D721Med (cell line): ENCODE measurements around the gene SLC6A5.

Experiments used
- DNase-seq: peaks from one replicate; pipeline ENCODE4 v3.0.0; 2011; ENCODE audit warnings: low spot score; ENCODE audit not compliant: insufficient read length
- FAIRE-seq: peaks from 2 replicates; lab custom pipeline; 2011; peaks lifted over from hg19 to GRCh38; lab: Jason Lieb, UNC
- CTCF ChIP-seq: IDR thresholded peaks from 2 replicates; pipeline ENCODE4 v1.5.1; 2012; ENCODE audit warnings: mild to moderate bottlenecking, control low read depth; ENCODE audit not compliant: insufficient read depth; ENCODE audit errors: missing control alignments

Gene SLC6A5

GRCh38 chr11:20668844-20669819 lies 69.7 kb downstream of the SLC6A5 start, which contains the start of gene NELL1:
Gene NELL1, plus strand, starts transcription at chr11:20669586.
- FAIRE-seq (no peak), DNase-seq (peak; percentile 17)
- no peak for TF ChIP-seq CTCF

GRCh38 chr11:20669820-20670684 lies 70.6 kb downstream of the SLC6A5 start:
- FAIRE-seq (no peak), DNase-seq (no peak)
- no peak for TF ChIP-seq CTCF

GRCh38 chr11:20670932-20671403 lies 71.6 kb downstream of the SLC6A5 start:
- FAIRE-seq (no peak), DNase-seq (no peak)
- TF ChIP-seq CTCF, result no peak

GRCh38 chr11:20671856-20672546 lies 72.6 kb downstream of the SLC6A5 start:
- FAIRE-seq, result no peak
- peak; percentile 18 for TF ChIP-seq CTCF
- no peak for DNase-seq

- DNase-seq (no peak), FAIRE-seq (no peak)
- TF ChIP-seq CTCF, result peak; percentile 42
Measured at GRCh38 chr11:20672575-20672974, 73.2 kb downstream of the SLC6A5 start.

- DNase-seq (no peak), FAIRE-seq (no peak)
- TF ChIP-seq CTCF, result no peak
Measured at GRCh38 chr11:20676658-20677057, 77.2 kb downstream of the SLC6A5 start.
